Breast epithelium (tissue), 3 donors: ENCODE measurements around the gene CHN2.

Experiments
- POLR2A ChIP-seq: fragments of 450-650 bp; IDR thresholded peaks from one replicate; pipeline ENCODE4 v1.6.1; 2016; ENCODE audit warnings: antibody characterized with exemption, mild to moderate bottlenecking, moderate library complexity
- POLR2AphosphoS5 ChIP-seq, 3 donors: sonication (generic); formaldehyde crosslinking; IDR thresholded peaks; one replicate each; pipeline ENCODE4 v1.6.1; 2017; ENCODE audit warnings: antibody characterized with exemption in 3 of 3
- TF ChIP-seq, protein P1 (sequence below), 3 donors: fragments of 450-650 bp; IDR thresholded peaks; one replicate each; pipeline ENCODE4 v1.5.1; 2016 to 2017; ENCODE audit warnings: antibody characterized with exemption in 3 of 3, mild to moderate bottlenecking in 3 of 3, moderate library complexity in 3 of 3

DNA sequence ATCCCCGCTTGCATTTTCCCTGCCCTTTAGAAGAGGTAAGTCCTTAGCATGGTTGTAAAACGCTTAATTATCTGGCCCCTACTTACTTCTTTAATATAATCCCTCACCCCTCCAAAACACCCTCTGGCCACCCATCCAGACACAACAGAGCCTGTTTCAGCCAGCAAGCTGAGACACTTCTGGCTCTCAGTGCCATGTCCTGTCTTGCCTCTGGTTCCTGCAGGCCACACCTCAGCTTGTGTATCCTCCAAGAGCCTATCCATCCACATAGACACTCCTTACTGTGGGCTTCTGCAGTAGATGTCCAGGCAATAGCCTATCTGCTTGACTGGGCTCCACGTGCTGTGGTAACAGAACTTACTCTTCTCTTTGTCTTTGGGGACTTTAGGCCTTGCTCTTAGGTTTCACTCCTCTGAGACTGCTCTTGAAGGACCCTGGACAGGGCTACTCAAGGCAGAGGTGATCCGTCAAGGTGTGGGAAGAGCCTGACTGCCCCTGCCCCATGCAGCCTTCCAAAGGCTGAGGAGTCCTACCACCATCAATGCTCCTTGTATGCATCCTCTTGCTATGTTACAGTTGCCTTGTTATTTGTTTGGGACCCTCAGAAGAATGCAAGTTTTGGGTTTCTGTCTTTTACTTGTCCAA is 149.9 kb downstream of the CHN2 start:
- TF ChIP-seq POLR2A (no peak), POLR2AphosphoS5 (IDR thresholded peaks at IDR 0.05) (no peak)
- TF ChIP-seq, protein P1, sequence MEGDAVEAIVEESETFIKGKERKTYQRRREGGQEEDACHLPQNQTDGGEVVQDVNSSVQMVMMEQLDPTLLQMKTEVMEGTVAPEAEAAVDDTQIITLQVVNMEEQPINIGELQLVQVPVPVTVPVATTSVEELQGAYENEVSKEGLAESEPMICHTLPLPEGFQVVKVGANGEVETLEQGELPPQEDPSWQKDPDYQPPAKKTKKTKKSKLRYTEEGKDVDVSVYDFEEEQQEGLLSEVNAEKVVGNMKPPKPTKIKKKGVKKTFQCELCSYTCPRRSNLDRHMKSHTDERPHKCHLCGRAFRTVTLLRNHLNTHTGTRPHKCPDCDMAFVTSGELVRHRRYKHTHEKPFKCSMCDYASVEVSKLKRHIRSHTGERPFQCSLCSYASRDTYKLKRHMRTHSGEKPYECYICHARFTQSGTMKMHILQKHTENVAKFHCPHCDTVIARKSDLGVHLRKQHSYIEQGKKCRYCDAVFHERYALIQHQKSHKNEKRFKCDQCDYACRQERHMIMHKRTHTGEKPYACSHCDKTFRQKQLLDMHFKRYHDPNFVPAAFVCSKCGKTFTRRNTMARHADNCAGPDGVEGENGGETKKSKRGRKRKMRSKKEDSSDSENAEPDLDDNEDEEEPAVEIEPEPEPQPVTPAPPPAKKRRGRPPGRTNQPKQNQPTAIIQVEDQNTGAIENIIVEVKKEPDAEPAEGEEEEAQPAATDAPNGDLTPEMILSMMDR (IDR thresholded peaks at IDR 0.05) = no peak
